Measurements from ENCODE around the gene AHCYL1. TPM values are rescaled to one million over a fixed set of nuclear protein-coding genes. Genes with fewer than 3 reads are reported as not detected.

AHCYL1 gene
- total RNA-seq, 4 donors from 2014 or later: 77.0 to 112 (median 87.2) TPM

DNA sequence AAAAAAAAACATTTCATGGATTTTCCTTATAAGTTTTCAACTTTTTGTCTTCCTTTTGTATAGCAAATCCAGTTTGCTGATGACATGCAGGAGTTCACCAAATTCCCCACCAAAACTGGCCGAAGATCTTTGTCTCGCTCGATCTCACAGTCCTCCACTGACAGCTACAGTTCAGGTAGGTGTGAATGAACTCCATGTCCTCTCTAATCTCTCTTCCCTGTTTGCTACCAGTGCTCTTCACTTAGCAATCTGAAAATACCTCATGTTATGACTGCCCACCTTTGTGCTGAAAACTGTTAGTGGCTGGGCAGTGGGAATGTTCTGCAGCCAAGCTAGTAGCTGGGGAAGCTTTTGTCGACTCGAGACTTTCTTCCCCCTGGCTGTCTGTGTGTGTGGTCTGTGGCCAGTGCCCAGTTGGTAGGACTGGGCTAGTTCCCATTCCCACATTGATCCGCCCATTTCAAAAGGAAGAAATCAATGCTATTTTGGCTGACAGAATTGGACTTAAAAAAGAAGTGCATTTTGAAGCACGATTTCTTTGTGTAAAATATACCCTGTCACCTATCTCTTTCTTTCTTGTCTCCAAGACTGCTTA, 24.5 kb downstream of the AHCYL1 start:
- TF ChIP-seq, protein P1, sequence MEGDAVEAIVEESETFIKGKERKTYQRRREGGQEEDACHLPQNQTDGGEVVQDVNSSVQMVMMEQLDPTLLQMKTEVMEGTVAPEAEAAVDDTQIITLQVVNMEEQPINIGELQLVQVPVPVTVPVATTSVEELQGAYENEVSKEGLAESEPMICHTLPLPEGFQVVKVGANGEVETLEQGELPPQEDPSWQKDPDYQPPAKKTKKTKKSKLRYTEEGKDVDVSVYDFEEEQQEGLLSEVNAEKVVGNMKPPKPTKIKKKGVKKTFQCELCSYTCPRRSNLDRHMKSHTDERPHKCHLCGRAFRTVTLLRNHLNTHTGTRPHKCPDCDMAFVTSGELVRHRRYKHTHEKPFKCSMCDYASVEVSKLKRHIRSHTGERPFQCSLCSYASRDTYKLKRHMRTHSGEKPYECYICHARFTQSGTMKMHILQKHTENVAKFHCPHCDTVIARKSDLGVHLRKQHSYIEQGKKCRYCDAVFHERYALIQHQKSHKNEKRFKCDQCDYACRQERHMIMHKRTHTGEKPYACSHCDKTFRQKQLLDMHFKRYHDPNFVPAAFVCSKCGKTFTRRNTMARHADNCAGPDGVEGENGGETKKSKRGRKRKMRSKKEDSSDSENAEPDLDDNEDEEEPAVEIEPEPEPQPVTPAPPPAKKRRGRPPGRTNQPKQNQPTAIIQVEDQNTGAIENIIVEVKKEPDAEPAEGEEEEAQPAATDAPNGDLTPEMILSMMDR (IDR thresholded peaks at IDR 0.05; ENCODE audit: low read depth): no peak

DNA sequence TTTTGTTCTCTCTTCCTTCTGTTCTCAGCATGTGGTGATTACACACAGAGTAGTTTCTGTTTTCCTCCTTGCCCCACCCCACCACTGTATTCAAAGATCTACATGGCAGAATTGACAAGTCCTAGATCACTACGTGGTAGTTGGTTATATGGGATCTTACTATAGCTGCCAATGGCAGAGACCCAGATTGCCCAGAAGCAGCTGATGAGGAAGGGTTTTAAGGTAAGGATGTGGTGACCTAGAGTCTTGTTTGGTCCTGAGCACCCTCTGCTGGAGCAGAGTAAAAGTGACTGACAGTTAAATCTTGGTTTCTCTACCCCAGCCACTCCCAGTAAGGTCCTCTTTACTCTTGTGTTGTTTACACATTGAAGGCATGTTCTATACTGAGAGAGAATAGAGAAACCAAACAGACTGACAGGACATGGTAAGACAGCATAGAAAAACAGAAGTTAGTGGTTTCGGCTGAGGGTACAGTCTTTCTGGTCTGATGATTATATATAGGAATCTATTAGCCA, 27.0 kb downstream of the AHCYL1 start:
- TF ChIP-seq, protein P1 (IDR thresholded peaks at IDR 0.05; ENCODE audit: low read depth): no peak

DNA sequence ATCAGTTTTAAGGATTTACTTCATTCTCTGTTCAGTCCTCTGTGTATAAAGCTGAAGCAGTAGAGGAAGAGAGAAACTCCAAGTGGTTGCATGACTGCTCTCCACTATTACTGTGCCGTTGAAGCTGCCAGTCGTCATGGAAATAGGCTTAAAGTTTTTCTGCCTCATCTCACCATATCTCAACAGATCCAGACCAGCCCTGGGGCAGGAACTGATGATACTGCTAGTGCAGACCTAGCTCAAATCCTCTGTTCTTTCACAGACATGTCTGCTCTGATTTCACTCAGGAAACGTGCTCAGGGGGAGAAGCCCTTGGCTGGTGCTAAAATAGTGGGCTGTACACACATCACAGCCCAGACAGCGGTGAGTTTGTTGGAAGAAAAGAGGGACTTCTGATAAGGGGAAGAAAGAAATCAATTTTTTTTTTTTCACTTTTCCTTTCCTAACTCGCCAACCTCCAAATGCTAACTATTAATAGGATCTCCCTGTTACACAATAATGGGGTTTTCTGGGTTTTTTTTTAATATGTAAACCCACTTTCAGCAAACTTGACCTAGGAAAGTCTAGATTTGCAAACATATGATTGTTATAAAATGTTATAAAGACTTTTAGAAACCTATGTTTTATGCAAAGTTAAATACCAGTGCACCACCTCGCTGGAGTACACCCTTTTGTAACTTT, 27.7 kb downstream of the AHCYL1 start:
- TF ChIP-seq, protein P1 (IDR thresholded peaks at IDR 0.05; ENCODE audit: low read depth): no peak

DNA sequence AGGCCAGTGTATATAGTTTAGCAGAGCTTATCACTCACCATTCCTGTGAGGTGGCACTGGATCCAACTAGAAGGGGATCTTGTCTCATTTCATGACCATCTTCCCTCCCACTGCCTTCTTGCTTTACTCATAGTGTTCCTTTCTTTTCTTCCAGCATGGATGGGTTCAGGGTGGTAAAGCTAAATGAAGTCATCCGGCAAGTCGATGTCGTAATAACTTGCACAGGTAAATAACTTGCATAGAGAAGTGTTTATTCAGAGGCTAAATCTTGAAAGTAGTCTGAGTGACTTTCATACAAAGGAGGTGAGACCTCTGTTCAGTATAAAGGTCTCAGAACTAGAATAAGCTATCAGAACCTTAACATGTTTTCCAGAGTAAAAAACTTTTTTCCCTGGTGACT, 33.2 kb downstream of the AHCYL1 start:
- TF ChIP-seq, protein P1 (IDR thresholded peaks at IDR 0.05; ENCODE audit: low read depth): no peak

DNA sequence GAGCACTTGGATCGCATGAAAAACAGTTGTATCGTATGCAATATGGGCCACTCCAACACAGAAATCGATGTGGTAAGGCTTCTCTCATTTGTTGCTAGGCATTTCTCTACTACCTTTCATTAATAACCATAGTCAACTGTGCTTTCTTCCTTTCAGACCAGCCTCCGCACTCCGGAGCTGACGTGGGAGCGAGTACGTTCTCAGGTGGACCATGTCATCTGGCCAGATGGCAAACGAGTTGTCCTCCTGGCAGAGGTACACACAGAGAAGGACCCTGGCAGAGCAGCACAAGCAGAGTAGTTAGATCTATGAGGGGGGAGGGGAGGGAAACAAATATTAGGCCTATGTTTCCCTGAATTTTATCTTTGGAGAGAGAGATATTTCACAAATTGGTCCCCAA, 33.8 kb downstream of the AHCYL1 start:
- TF ChIP-seq, protein P1 (IDR thresholded peaks at IDR 0.05; ENCODE audit: low read depth): no peak

DNA sequence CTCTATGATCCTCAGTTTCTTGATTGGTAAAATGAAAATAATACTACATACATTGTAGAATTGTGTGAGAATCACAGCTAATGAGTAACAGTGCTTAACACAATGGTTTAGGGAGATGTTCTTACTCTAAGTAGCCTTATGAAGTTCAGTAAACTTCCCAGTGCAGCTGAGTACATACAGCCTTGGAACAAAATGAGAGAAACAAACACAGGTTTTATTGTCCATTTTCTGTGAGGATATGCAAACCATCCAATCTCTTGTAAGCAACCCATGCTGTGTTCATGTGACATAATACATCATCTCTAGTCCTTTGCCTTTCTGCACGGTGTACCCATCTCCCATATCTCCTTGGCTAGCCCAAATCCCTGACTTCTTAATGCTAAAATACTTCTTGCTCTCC, 35.2 kb downstream of the AHCYL1 start:
- TF ChIP-seq, protein P1 (IDR thresholded peaks at IDR 0.05; ENCODE audit: low read depth): no peak

DNA sequence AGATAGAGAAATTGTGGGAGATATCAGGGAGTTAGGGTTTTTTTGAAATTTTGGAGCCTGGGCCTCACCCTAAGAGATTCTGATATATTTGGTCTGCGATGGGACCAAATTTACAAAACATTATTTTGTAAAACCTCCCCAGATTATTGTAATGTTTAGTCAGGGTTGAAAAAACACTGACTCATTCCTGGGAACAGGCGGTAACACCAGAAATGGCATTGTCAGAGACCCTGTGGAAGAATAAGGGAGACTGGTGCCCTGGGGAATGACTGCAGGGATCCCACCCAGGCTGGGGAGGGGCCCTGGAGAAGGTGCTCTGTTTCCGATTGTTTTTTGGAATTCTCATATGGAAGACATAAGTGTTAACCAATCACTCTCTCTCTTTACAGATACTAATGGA, 36.7 kb downstream of the AHCYL1 start:
- TF ChIP-seq, protein P1 (IDR thresholded peaks at IDR 0.05; ENCODE audit: low read depth): no peak

Measured in subcutaneous adipose tissue (tissue), 4 donors.